GM12872 (cell line): ENCODE measurements around the gene FIGN.

Experiments
- CTCF ChIP-seq: IDR thresholded peaks from 3 replicates; pipeline ENCODE4 v1.5.1; 2011; ENCODE audit warnings: low read depth, mild to moderate bottlenecking, low read length, moderate library complexity; ENCODE audit not compliant: insufficient read depth

Gene FIGN

GRCh38 chr2:163755366-163755765 lies 19.6 kb upstream of the FIGN start:
- TF ChIP-seq CTCF, result no peak

GRCh38 chr2:163753726-163754125 lies 17.9 kb upstream of the FIGN start:
- no peak for TF ChIP-seq CTCF

DNA sequence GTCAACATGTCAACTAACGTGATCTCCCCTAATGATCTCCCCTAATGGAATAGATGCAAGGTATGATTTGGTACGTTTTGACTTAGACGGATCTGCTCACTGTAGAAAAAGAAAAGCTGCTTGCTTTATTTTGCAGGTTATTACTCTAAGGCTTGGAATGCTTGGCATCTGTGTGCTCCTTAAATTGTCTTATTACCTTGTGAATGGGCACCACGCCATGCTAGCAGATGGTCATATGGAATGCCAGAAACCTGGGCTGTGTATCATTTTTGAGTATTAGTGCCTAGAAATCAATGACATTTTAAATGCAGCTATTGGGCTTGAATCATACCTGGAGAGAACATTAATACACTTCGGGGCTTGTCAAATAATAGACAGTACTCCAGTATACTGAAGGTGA lies 16.5 kb upstream of the FIGN start:
- no peak for TF ChIP-seq CTCF

GRCh38 chr2:163751696-163752095 lies 15.9 kb upstream of the FIGN start:
- TF ChIP-seq CTCF, result no peak

- no peak for TF ChIP-seq CTCF
Observed at GRCh38 chr2:163748420-163748819, 12.6 kb upstream of the FIGN start.

- TF ChIP-seq CTCF, result no peak
Observed at GRCh38 chr2:163741435-163741834, 5.6 kb upstream of the FIGN start.

DNA sequence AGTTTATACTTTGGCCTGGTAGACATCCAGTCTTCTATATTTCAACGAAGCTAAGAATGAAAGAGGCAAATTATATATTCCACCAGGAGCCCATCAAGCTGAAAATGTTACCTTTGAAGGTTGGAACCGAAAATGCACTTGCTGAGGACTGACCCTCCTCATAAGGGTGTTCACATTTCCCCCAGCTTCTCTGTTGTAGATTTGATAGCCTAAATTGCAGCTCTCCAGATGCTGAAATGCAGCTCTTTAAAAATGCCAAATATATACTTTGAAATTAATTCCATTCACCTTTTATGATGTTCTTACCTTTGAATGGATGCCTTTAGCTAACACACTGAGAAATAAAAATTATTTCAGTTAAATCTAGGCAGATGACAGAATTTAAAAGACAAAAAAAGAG lies 1.8 kb upstream of the FIGN start:
- no peak for TF ChIP-seq CTCF

DNA sequence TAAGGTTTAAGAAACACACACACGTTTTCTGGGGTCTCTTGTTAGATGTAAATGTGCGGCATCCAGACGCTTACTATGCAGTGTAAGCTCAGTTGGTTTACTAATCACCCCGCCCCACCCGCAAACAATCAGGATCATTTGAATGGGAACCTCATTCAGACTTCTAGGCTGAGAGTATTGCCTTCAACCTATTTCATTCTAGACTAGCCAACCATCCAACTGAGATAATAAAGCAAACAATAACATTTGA lies 1.3 kb upstream of the FIGN start:
- no peak for TF ChIP-seq CTCF
